HG03520 (cell line): ENCODE results near the gene DENND1A.
"Not testable (repeated sequence)": the region's sequence is repeated elsewhere in the genome, so short reads cannot be mapped to it uniquely, and the experiment has no call there.

Experiments
- ATAC-seq: cut with Tn5 transposase; IDR thresholded peaks from one replicate; pipeline ENCODE4 v1.9.1; 2021; ENCODE audit warnings: mild to moderate bottlenecking, moderate library complexity; ENCODE audit not compliant: unreplicated experiment

Gene DENND1A

GRCh38 chr9:123336959-123337358, 593.0 kb downstream of the DENND1A start:
- no peak for ATAC-seq

GRCh38 chr9:123336449-123336848, 593.5 kb downstream of the DENND1A start:
- no peak for ATAC-seq

- no peak for ATAC-seq
Observed at GRCh38 chr9:123335986-123336329, 594.0 kb downstream of the DENND1A start.

GRCh38 chr9:123335193-123335985, 594.5 kb downstream of the DENND1A start:
- ATAC-seq = no peak

GRCh38 chr9:123334639-123335038, 595.3 kb downstream of the DENND1A start:
- no peak for ATAC-seq

GRCh38 chr9:123333058-123333669, 596.8 kb downstream of the DENND1A start:
- not testable (repeated sequence) for ATAC-seq

GRCh38 chr9:123331346-123332060, 598.4 kb downstream of the DENND1A start:
- ATAC-seq = no peak
